Measurements from ENCODE around the gene TRPV3.

GRCh38 chr17:3534881-3535252, 22.7 kb downstream of the TRPV3 start:
- no peak for TF ChIP-seq TCF7 (IDR thresholded peaks at IDR 0.05; ENCODE audit: low read depth)
- TF ChIP-seq MIER2 (CRISPR knock-in tag; IDR thresholded peaks at IDR 0.05) = no peak
- no peak for TF ChIP-seq EP300 (IDR thresholded peaks at IDR 0.05; ENCODE audit: low read depth in 2 of 2, low read length in 2 of 2)
- TF ChIP-seq EP300 (CRISPR knock-in tag; IDR thresholded peaks at IDR 0.05; ENCODE audit: borderline replicate concordance) = no peak
- TF ChIP-seq FOXJ3 (CRISPR knock-in tag; IDR thresholded peaks at IDR 0.05; ENCODE audit: borderline replicate concordance) = no peak
- no peak for TF ChIP-seq RXRA (CRISPR knock-in tag; IDR thresholded peaks at IDR 0.05)
- no peak for TF ChIP-seq NFE2L1 (CRISPR knock-in tag; IDR thresholded peaks at IDR 0.05; ENCODE audit: borderline replicate concordance)
- no peak for TF ChIP-seq ZNF414 (CRISPR knock-in tag; IDR thresholded peaks at IDR 0.05)
